Cardiac fibroblast (primary cell): Measurements from ENCODE around the gene RAB33B.
A peak's percentile ranks its signal among the peaks of the same experiment; 100 is the strongest.
"Not testable (repeated sequence)": the region's sequence is repeated elsewhere in the genome, so short reads cannot be mapped to it uniquely, and the experiment has no call there.

Experiments
- DNase-seq, 2 donors: peaks; one replicate each; pipeline versions ENCODE4 v3.0.0 to v3.0.0-alpha.2; 2010; ENCODE audit warnings: low read depth in 2 of 2
- H3K4me3 ChIP-seq, 2 donors: replicated peaks in 1 of 2; 1 replicate in 1 of 2; 2 replicates in 1 of 2; pipeline ENCODE4 v1.5.1; 2011; ENCODE audit warnings: low read depth in 2 of 2, low read length in 2 of 2, mild to moderate bottlenecking in 2 of 2, moderate library complexity in 1 of 2
- TF ChIP-seq, protein P1 (sequence below): IDR thresholded peaks from one replicate; pipeline ENCODE4 v1.5.1; 2011; ENCODE audit warnings: low read depth, mild to moderate bottlenecking, low read length, inconsistent platforms

The RAB33B gene

DNA sequence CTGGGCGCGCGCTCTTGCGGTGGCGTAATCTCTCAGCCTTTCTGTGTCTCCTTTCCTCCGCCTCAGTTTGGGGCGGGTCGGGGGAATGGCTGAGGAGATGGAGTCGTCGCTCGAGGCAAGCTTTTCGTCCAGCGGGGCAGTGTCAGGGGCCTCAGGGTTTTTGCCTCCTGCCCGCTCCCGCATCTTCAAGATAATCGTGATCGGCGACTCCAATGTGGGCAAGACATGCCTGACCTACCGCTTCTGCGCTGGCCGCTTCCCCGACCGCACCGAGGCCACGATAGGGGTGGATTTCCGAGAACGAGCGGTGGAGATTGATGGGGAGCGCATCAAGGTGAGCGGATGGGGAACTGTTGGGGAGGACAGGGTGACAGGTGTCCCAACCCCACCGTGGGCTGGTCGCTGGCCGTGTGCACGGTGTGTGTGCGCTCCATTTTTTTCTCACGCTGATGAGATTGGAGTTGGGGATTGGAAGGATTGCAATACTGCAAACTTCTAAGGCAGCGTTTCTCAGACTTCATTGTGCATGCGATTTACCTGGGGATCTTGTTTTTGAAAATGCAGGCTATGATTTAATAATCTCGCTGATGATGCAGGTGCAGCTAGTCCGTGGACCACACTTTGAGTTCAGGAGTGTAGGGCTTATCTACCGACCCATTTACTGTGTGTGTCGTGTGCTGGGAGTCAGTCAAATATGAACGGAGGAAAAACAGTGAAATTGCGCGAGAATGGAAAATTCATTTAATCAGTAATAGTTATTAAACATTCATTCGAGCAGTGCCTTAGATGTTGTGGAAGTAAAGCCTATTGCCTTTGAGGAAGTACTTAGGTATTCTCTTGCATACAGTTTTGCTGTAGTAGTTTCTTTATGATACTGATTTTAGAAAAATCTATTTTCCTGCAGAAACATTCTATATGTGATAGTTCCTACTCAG, at the start of gene RAB33B:
RAB33B (plus strand) TSS at position 11 of the 935 bp plus-strand sequence; CDS start at position 86, 75 bp downstream.
- DNase-seq, result peak in 1 of 2 donors; percentile 92
- TF ChIP-seq, protein P1, sequence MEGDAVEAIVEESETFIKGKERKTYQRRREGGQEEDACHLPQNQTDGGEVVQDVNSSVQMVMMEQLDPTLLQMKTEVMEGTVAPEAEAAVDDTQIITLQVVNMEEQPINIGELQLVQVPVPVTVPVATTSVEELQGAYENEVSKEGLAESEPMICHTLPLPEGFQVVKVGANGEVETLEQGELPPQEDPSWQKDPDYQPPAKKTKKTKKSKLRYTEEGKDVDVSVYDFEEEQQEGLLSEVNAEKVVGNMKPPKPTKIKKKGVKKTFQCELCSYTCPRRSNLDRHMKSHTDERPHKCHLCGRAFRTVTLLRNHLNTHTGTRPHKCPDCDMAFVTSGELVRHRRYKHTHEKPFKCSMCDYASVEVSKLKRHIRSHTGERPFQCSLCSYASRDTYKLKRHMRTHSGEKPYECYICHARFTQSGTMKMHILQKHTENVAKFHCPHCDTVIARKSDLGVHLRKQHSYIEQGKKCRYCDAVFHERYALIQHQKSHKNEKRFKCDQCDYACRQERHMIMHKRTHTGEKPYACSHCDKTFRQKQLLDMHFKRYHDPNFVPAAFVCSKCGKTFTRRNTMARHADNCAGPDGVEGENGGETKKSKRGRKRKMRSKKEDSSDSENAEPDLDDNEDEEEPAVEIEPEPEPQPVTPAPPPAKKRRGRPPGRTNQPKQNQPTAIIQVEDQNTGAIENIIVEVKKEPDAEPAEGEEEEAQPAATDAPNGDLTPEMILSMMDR, result no peak
- H3K4me3 ChIP-seq, result peak within 1 kb of the TSS; percentile 72 to 81

DNA sequence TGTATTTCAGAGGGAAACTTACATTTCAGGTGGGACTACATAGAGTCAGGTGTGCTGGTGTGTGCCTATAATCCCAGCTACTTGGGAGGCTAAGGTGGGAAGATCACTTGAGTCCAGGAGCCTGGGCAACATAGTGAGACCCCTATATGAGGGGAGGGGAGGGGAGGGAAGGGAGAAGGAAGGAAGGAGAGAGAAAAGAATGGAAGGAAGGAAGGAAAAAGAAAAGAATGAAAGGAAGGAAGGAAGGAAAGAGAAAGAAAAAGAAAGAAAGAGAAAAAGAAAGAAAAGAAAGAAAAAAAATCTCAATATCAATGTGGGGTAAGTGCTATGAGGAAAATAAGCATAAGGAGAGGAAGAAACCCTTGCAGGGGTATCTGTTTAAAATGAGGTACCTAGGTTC, 43.6 kb upstream of the RAB33B start:
- no peak for DNase-seq
- TF ChIP-seq, protein P1, result no peak
- H3K4me3 ChIP-seq, result no peak overlapping the region

DNA sequence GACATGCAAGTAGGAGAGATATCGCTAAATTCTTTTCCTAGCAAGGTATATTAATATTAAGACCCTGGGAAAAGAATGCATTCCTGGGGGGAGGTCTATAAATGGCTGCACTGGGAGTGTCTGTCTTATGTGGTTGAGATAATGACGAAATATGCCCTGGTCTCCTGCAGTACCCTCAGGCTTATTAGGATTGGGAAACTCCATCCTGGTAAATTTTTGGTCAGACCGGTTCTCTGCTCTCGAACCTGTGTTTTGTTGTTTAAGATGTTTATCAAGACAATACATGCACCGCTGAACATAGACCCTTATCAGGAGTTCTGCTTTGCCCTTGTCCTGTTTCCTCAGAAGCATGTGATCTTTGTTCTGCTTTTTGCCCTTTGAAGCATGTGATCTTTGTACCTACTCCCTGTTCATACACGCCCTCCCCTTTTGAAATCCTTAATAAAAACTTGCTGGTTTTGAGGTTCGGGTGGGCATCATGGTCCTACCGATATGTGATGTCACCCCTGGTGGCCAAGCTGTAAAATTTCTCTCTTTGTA, 39.2 kb upstream of the RAB33B start:
- not testable (repeated sequence) for H3K4me3 ChIP-seq, DNase-seq

DNA sequence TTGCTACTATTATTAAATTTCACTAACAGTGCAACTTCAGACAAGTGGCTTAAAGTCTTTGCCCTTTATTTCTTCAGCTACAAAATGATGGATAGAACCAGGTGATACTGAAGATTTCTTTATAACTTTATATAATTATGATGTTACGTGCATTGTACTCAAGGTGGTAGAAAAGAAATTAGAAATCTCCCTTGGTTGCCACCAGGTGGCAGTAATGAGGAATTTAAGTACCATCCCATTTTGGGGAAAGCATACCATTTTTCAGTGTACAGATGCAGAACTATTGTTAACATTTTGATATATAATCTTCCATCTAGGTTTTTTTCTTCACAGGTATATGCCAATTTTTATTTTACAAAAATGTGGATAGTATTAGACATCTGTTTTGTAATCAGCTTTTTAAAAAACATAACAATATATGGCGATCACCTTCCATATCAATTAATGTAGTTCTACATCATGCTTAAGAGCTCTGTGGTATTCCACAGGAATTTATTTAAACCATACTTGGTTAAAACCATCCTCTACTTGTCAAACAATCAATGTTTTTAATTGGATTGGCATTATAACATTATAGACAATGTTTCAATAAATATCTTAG, 37.7 kb upstream of the RAB33B start:
- no peak overlapping the region for H3K4me3 ChIP-seq
- TF ChIP-seq, protein P1, result peak; percentile 59
- DNase-seq, result peak; percentile 77 to 79

- no peak overlapping the region for H3K4me3 ChIP-seq
- TF ChIP-seq, protein P1, result no peak
- peak; percentile 90 to 95 for DNase-seq
Measured at GRCh38 chr4:139419388-139419914, 34.5 kb upstream of the RAB33B start.

- DNase-seq, result no peak
- H3K4me3 ChIP-seq, result no peak overlapping the region
- TF ChIP-seq, protein P1, result no peak
Measured at GRCh38 chr4:139420652-139421051, 33.3 kb upstream of the RAB33B start.

DNA sequence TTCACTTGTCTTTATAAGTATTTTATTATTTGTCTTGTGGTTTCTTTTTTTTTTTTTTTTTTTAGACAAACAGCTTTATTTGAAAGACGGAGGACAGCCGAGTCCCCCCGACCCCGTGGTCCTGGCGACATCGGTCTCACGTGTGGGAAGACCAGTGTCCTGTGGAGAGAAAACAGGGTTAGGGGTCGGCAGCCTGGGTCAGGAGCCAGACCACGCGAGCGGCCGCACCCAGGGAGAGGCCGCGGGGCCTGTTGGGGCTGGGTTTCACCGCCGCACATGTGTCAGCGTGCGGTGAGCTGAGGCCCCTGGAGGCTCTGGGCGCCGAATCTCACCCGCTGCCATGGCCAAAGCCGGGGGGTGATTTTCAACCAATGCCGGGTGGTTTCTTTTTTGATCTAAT, 17.8 kb upstream of the RAB33B start:
- TF ChIP-seq, protein P1, result no peak
- no peak overlapping the region for H3K4me3 ChIP-seq
- no peak for DNase-seq
